Body of pancreas (tissue), 4 donors: ENCODE measurements around the gene SIL1.
"Not testable (repeated sequence)": the region's sequence is repeated elsewhere in the genome, so short reads cannot be mapped to it uniquely, and the experiment has no call there.

Experiments used
- POLR2A ChIP-seq, 3 donors: fragments of 450-650 bp; IDR thresholded peaks; one replicate each; pipeline ENCODE4 v1.6.1; 2016; ENCODE audit warnings: antibody characterized with exemption in 3 of 3, mild to moderate bottlenecking in 2 of 3
- TF ChIP-seq, protein P1 (sequence below), 7 experiments: fragments of 450-650 bp in 4 of 7; fragments of 200-600 bp in 3 of 7; sonication (generic) in 3 of 7; IDR thresholded peaks; one replicate each; pipeline ENCODE4 v1.5.1; 2016 to 2019; ENCODE audit warnings: antibody characterized with exemption in 7 of 7

DNA sequence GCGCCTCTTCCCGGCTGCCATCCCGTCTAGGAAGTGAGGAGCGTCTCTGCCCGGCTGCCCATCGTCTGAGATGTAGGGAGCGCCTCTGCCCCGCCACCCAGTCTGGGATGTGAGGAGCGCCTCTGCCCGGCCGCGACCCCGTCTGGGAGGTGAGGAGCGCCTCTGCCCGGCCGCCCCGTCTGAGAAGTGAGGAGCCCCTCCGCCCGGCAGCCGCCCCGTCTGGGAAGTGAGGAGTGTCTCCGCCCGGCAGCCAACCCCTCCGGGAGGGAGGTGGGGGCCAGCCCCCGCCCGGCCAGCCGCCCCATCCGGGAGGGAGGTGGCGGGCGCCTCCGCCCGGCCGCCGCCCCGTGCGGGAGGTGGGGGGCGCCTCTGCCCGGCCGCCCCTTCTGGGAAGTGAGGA, 85.8 kb downstream of the SIL1 start:
- not testable (repeated sequence) for TF ChIP-seq POLR2A (IDR thresholded peaks at IDR 0.05)
- TF ChIP-seq, protein P1, sequence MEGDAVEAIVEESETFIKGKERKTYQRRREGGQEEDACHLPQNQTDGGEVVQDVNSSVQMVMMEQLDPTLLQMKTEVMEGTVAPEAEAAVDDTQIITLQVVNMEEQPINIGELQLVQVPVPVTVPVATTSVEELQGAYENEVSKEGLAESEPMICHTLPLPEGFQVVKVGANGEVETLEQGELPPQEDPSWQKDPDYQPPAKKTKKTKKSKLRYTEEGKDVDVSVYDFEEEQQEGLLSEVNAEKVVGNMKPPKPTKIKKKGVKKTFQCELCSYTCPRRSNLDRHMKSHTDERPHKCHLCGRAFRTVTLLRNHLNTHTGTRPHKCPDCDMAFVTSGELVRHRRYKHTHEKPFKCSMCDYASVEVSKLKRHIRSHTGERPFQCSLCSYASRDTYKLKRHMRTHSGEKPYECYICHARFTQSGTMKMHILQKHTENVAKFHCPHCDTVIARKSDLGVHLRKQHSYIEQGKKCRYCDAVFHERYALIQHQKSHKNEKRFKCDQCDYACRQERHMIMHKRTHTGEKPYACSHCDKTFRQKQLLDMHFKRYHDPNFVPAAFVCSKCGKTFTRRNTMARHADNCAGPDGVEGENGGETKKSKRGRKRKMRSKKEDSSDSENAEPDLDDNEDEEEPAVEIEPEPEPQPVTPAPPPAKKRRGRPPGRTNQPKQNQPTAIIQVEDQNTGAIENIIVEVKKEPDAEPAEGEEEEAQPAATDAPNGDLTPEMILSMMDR (IDR thresholded peaks at IDR 0.05): not testable (repeated sequence)
